ENCODE data around the gene ANKS6. TPM values are rescaled to one million over a fixed set of nuclear protein-coding genes. Genes with fewer than 3 reads are reported as not detected.

The ANKS6 gene
- total and polyA plus RNA-seq, 2 of the 4 experiments (the other 2 are of a cell fraction): 9.0 to 23.6 TPM

DNA sequence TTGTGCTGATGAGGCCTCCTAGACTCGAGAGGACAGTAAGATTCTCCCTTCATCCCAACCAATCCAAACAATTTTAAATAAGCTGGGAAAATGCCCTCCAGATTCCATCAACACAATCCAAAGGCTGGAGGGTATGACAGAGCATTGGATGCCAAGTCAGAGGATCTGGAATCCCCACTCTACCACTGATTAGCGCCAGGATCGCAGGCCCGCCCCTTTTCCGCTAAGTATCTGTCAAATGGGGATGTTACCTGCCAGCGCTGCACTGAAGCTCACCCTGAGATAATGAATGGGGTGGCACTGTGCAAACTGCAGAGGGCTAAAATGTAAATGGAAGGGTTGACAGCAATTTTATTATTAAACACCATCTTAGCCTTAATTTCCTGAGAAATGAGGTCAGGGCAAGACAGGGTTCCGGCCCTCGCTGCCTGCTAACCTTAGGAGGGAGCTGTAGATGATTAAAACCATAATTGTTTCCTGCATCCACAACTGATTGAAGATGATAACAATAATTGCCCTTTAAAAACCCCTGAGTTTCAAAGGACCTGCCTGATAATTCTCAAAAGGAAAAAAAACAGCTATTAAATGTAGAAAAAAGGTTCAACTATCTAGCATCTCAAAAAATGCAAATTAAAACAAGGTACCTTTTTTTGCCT lies 56.0 kb downstream of the ANKS6 start:
- no peak for ATAC-seq (ENCODE audit: low read depth)
- Histone ChIP-seq H3K36me3 (ENCODE audit: control insufficient read depth, insufficient read depth, low read length) (peaks cover 17% of the 10 kb centered on the region), H4K5ac (ENCODE audit: low read depth, low read length) (no peak overlapping the region), H3K4me2 (ENCODE audit: low read depth, low read length) (no peak overlapping the region), H3K9me1 (ENCODE audit: insufficient read depth, low read length) (peaks cover 21% of the 10 kb centered on the region), H4K20me1 (ENCODE audit: insufficient read depth, low read length) (no peaks in the 10 kb centered on the region), H3K56ac (ENCODE audit: extremely low read depth, insufficient read depth, low read length) (no peak overlapping the region), H2AK9ac (replicated peaks; ENCODE audit: low read depth, low read length, poor library complexity) (no peak overlapping the region), H3K4me3 (ENCODE audit: insufficient read depth, low read depth, low read length) (no peak overlapping the region), H2AK5ac (ENCODE audit: low read depth, low read length) (no peak overlapping the region), H2BK5ac (ENCODE audit: low read depth, low read length, poor library complexity, severe bottlenecking) (no peak overlapping the region), H3K4me1 (ENCODE audit: control insufficient read depth, insufficient read depth, low read length) (peaks cover 8% of the 10 kb centered on the region), H2AFZ (replicated peaks; ENCODE audit: low read length, poor library complexity) (no peak overlapping the region), H3K9ac (ENCODE audit: low read depth, low read length) (no peak overlapping the region), H4K8ac (ENCODE audit: low read depth in 2 of 2, low read length in 2 of 2) (no peak overlapping the region), H3K27ac (ENCODE audit: insufficient read depth, low read length) (no peak overlapping the region), H3K4ac (ENCODE audit: low read depth, low read length) (no peak overlapping the region), H2BK120ac (ENCODE audit: low read depth, low read length) (no peak overlapping the region), H2BK15ac (ENCODE audit: low read depth, low read length) (no peak overlapping the region), H4K91ac (ENCODE audit: insufficient read depth, low read depth, low read length) (no peak overlapping the region), H3K18ac (ENCODE audit: low read depth, low read length) (no peak overlapping the region), H3K23ac (ENCODE audit: low read depth, low read length) (no peak overlapping the region), H3K9me3 (ENCODE audit: control insufficient read depth, insufficient read depth, low read length) (no peaks in the 10 kb centered on the region), H3K14ac (replicated peaks; ENCODE audit: low read depth, low read length) (no peak overlapping the region), H3K27me3 (ENCODE audit: control insufficient read depth, insufficient read depth, low read length) (no peaks in the 10 kb centered on the region), H2BK20ac (ENCODE audit: low read depth, low read length) (no peak overlapping the region), H3K79me1 (ENCODE audit: low read depth in 1 of 2, low read length in 2 of 2) (peaks cover 4 to 9% of the 10 kb centered on the region in 2 experiments; a peak in 2 of 4 replicates)
- no peak for TF ChIP-seq RAD21 (IDR thresholded peaks at IDR 0.05; ENCODE audit: low read length)
- TF ChIP-seq FOS (IDR thresholded peaks at IDR 0.05; ENCODE audit: low read depth, low read length): no peak
- no peak for TF ChIP-seq BHLHE40 (IDR thresholded peaks at IDR 0.05; ENCODE audit: low read depth, low read length)
- no peak for TF ChIP-seq CHD1 (IDR thresholded peaks at IDR 0.05; ENCODE audit: low read depth, low read length)
- TF ChIP-seq, protein P1, sequence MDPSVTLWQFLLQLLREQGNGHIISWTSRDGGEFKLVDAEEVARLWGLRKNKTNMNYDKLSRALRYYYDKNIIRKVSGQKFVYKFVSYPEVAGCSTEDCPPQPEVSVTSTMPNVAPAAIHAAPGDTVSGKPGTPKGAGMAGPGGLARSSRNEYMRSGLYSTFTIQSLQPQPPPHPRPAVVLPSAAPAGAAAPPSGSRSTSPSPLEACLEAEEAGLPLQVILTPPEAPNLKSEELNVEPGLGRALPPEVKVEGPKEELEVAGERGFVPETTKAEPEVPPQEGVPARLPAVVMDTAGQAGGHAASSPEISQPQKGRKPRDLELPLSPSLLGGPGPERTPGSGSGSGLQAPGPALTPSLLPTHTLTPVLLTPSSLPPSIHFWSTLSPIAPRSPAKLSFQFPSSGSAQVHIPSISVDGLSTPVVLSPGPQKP (IDR thresholded peaks at IDR 0.05; ENCODE audit: borderline replicate concordance, low read depth, low read length): no peak
- TF ChIP-seq MAZ (IDR thresholded peaks at IDR 0.05; ENCODE audit: borderline replicate concordance, low read depth, low read length): no peak
- TF ChIP-seq MAFK (IDR thresholded peaks at IDR 0.05; ENCODE audit: low read depth, low read length): no peak
- no peak for TF ChIP-seq POLR2A (IDR thresholded peaks at IDR 0.05; ENCODE audit: low read depth, low read length)
- BruUV-seq (replicated peaks): no TSS peak
- in situ Hi-C loops (cut with MboI; ENCODE audit: low sequenced_read_pairs) (no loop called here), dilution Hi-C loops (cut with HindIII; ENCODE audit: low sequenced_read_pairs, unreplicated experiment) (no loop called here), intact Hi-C loops (cut with micrococcal nuclease) (no loop called here)
- WGBS, 2 experiments (ENCODE audit: extremely low coverage in 2 of 2, insufficient read length in 1 of 2): no CpG with 5 or more reads among the region's 8 CpGs
- POLR2A ChIA-PET (ENCODE audit: unreplicated experiment): no interaction called here
- CTCF ChIA-PET: interaction anchor here (0.6 to 0.7 kb wide), 2 partner anchors 36 to 523 kb away, joined by 3 to 4 read pairs; no protein-coding TSS in a partner anchor
- DNase-seq: no peak

Data from IMR-90 (cell line).